HEK293T (cell line): ENCODE measurements around the gene FRS2.

Experiments used
- ARNT ChIP-seq: fragments of 450-650 bp; IDR thresholded peaks from 2 replicates; pipeline ENCODE4 v1.6.1; 2017; ENCODE audit warnings: mild to moderate bottlenecking
- BHLHE40 ChIP-seq: fragments of 450-650 bp; IDR thresholded peaks from 2 replicates; pipeline ENCODE4 v1.6.1; 2016; ENCODE audit warnings: mild to moderate bottlenecking, moderate library complexity, borderline replicate concordance
- CTBP1 ChIP-seq: fragments of 450-650 bp; IDR thresholded peaks from 2 replicates; pipeline ENCODE4 v1.6.1; 2016; ENCODE audit warnings: borderline replicate concordance
- ELF4 ChIP-seq: fragments of 450-650 bp; IDR thresholded peaks from 2 replicates; pipeline ENCODE4 v1.6.1; 2017; ENCODE audit warnings: antibody characterized with exemption
- FOXA1 ChIP-seq: fragments of 450-650 bp; IDR thresholded peaks from 2 replicates; pipeline ENCODE4 v1.6.1; 2016; ENCODE audit warnings: mild to moderate bottlenecking
- FOXK2 ChIP-seq: fragments of 450-650 bp; IDR thresholded peaks from 2 replicates; pipeline ENCODE4 v1.6.1; 2016; ENCODE audit warnings: mild to moderate bottlenecking
- FOXM1 ChIP-seq: fragments of 450-650 bp; IDR thresholded peaks from 2 replicates; pipeline ENCODE4 v1.6.1; 2017; ENCODE audit warnings: mild to moderate bottlenecking, borderline replicate concordance
- HDGF ChIP-seq: fragments of 450-650 bp; IDR thresholded peaks from 2 replicates; pipeline ENCODE4 v1.6.1; 2017; ENCODE audit warnings: antibody characterized with exemption, borderline replicate concordance
- LEF1 ChIP-seq: fragments of 450-650 bp; IDR thresholded peaks from 2 replicates; pipeline ENCODE4 v1.6.1; 2017; ENCODE audit warnings: mild to moderate bottlenecking, borderline replicate concordance
- NFRKB ChIP-seq: fragments of 450-650 bp; IDR thresholded peaks from 2 replicates; pipeline ENCODE4 v1.6.1; 2016; ENCODE audit warnings: mild to moderate bottlenecking, moderate library complexity
- PKNOX1 ChIP-seq: fragments of 450-650 bp; IDR thresholded peaks from 2 replicates; pipeline ENCODE4 v1.6.1; 2016
- SP1 ChIP-seq: fragments of 450-650 bp; IDR thresholded peaks from 2 replicates; pipeline ENCODE4 v1.6.1; 2017
- SUZ12 ChIP-seq: fragments of 450-650 bp; IDR thresholded peaks from 2 replicates; pipeline ENCODE4 v1.6.1; 2016; ENCODE audit warnings: mild to moderate bottlenecking
- ZNF384 ChIP-seq: fragments of 450-650 bp; IDR thresholded peaks from 2 replicates; pipeline ENCODE4 v1.6.1; 2016

GRCh38 chr12:69589082-69589481 is 118.9 kb downstream of the FRS2 start:
- TF ChIP-seq FOXK2 (no peak), SP1 (no peak), FOXA1 (no peak), BHLHE40 (no peak), SUZ12 (no peak), NFRKB (no peak), FOXM1 (no peak), ELF4 (no peak), ARNT (no peak), ZNF384 (no peak), CTBP1 (no peak), PKNOX1 (no peak), LEF1 (no peak), HDGF (no peak)
